GM18951 (cell line): ENCODE data around the gene TEK.

Source experiments
- POLR2A ChIP-seq: IDR thresholded peaks from 4 replicates; pipeline ENCODE4 v1.6.1; 2011; ENCODE audit warnings: mild to moderate bottlenecking; ENCODE audit not compliant: insufficient read length, insufficient read depth; ENCODE audit errors: extremely low read depth
- in situ Hi-C: fragments of 300-500 bp; cut with MboI; formaldehyde crosslinking; loops from one replicate; pipeline ENCODE4 v1.12.0; 2022; ENCODE audit warnings: low sequenced_read_pairs, mixed read lengths, inconsistent platforms; ENCODE audit not compliant: unreplicated experiment

TEK gene

DNA sequence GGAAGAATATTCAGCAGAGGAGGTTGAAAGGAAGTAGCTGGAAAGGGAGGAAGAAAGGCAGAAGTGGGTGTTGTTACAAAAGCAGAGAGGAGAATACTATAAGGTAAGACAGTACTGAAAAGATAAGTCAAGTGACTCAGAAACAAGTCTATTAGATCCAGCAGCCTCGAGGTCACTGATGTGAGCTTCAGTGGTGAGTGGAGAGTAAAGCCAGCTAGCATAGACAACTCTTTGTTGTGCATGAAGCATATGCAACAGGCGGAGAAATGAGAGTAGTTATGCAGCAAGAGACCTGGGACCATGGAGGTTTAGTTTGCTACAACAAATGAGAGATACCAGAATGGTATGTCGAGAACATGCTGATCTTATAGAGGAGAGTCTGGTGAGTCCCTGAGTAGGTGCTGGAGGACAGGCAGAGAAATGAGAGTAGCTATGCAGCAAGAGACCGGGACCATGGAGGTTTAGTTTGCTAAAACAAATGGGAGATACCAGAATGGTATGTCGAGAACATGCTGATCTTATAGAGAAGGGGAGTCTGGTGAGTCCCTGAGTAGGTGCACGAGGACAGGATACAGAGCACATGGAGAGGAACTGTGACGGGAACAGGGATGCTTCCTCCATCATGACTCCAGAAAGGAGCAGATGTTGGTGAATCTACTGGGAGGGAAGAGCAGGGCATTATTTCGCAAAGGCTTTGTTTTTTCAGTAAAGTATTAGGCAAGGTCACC lies 151.9 kb downstream of the TEK start:
- in situ Hi-C loops = no loop called here
- no peak for TF ChIP-seq POLR2A

- in situ Hi-C loops = no loop called here
- no peak for TF ChIP-seq POLR2A
Measured at GRCh38 chr9:27261517-27262211, 152.6 kb downstream of the TEK start.

DNA sequence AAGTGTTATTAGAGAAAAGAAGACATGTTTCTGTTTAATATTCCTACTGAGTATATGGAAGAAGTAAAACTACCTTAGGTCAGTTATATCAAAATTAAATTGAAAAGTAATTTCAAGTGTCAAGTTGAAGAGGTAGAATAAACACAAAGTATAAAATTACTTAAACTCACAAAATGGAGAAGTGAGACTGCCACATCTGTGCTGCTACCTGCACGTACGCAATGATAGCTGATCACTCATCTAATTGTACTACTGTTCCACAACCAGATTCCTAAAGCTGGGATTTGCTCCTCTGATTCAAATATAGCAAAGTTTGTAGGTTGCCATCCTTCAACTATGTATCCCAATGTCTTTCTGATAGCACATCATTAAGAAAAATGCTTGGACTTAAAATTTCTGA lies 163.1 kb downstream of the TEK start:
- in situ Hi-C loops = no loop called here

GRCh38 chr9:27273186-27273585 lies 164.2 kb downstream of the TEK start:
- in situ Hi-C loops = no loop called here
- no peak for TF ChIP-seq POLR2A

More for the DNA sequence above, 163.1 kb downstream of the TEK start:
- no peak for TF ChIP-seq POLR2A

- in situ Hi-C loops = loop anchor here (25.0 kb wide), 1 partner anchor 239 kb away; no protein-coding TSS in a partner anchor
- TF ChIP-seq POLR2A = no peak
Measured at GRCh38 chr9:27276193-27277030, 167.4 kb downstream of the TEK start.

DNA sequence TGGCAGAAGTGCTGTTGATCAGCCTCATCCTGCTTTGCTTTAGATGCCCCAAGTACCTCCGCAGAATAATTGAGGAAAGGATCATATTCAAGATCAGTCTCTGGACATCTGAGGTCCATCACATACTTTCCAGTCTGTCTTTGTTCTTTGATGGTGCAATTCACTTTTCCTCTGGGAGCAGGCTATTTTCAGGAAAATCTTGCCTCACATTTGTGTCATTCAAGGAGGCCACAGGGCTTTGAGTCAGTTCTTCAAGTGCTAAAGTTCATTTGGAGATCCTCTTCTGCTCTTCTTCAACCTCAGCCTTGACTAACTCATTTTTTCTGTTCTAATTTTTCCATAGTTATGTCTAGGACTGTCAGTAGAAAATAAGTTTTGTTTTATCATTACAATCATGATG lies 169.3 kb downstream of the TEK start:
- no peak for TF ChIP-seq POLR2A
- in situ Hi-C loops = loop anchor here (25.0 kb wide), 1 partner anchor 241 kb away; no protein-coding TSS in a partner anchor

DNA sequence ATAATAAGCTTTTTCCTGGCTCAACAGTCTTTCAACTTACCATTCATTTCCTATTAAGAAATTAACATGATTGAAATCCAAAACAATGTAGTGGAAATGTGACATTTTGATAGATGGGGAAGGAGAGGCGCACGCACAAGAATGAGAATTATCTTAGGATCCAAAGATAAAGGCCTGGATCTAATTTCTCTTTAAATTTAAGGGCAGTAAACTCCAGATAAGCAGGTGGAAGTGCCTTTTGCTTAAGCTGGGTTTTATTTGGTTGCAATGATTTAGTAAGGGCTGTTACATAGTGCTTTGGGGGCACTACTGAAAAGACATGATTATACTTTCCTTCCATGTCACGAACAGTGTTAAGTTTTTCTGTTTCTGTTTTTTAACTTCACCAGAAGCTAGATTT lies 170.6 kb downstream of the TEK start:
- TF ChIP-seq POLR2A = no peak
- in situ Hi-C loops = loop anchor here (25.0 kb wide), 1 partner anchor 242 kb away; no protein-coding TSS in a partner anchor
